Left forelimb (tissue), 1 donor: Measurements from ENCODE around the gene IFT52.

Experiments
- DNase-seq: peaks from one replicate; pipeline ENCODE4 v3.0.0-alpha.2; 2018; ENCODE audit warnings: low spot score

IFT52 gene

DNA sequence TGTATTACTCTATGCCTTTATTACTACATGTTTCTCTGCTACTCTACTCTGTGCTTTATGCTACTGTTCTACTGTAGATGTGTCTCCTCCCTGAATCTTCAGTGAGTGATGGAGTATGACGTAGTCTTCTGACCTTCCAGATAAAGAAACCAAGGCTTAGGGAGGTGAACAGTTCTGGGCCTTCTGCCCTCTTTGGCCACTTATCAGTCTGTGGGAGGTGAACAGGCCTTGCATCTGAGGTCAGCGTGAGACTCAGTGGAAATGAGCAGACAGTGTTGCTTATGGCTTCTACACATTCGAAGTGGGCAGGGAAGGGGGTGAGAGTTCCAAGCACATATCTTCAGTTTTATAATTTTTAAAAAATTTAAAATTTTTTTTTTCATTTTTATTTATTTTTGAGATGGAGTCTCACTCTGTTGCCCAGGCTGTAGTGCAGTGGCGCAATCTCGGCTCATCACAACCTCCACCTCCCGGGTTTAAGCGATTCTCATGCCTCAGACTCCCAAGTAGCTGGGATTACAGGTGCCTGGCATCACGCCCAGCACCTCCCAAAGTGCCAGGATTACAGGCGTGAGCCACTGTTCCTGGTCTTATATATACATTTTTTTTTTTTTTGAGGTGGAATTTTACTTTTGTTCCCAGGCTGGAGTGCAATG, 100.3 kb downstream of the IFT52 start:
- no peak for DNase-seq

DNA sequence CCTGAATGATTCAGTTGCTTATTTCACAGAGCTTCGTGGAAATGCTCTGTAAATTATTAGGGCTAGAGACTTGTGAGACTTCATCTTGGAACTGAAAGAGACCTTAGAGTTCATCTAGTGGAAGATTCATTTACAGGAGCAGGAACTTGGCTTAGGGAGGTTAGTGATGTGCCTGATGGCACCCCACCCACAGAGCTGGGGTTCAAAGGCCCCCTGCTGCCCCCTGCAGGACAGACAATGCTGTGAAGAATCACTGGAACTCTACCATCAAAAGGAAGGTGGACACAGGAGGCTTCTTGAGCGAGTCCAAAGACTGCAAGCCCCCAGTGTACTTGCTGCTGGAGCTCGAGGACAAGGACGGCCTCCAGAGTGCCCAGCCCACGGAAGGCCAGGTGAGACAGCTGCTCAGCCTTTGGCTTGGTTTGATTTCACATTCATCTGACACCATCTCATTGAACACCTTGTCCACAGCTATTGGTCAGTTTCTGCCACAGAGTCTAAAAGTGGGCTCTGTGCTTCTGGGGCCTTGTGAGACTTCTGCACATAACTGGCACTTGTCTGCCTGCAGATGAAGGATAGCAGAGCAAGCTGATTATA, 101.3 kb downstream of the IFT52 start:
- DNase-seq = no peak

DNA sequence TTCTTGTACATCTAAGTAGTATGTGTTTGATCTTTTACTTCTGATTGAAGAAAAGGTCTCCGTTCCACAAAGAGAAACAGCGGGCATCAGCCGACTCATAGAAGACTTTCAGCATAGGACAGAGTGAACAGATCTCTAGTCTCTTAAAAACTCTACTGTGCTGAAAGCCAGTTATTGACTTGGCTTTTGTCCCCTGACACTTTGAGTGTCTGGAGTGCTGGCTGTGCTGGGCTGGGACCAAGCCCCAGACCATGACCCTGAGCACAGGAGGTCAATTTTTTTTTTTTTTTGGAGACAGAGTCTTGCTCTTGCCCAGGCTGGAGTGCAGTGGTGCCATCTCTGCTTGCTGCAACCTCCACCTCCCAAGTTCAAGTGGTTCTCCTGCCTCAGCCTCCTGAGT, 104.0 kb downstream of the IFT52 start:
- DNase-seq = no peak

DNA sequence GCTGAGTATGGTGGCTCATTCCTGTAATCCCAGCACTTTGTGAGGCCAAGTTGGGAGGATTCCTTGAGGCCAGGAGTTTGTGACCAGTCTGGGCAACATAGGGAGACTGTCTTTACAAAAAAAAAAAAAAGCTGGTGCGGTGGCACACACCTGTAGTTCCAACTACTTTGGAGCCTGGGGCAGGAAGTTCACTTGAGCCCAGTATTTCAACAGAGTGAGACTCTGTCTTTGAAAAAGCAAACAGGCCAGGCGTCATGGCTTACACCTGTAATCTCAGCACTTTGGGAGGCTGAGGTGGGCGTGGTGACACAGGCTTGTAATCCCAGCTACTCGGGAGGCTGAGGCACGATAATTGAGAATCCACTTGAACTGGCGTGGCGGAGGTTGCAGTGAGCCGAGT, 104.8 kb downstream of the IFT52 start:
- DNase-seq = no peak
